ENCODE data around the gene ARFGAP2.
A peak's percentile ranks its signal among the peaks of the same experiment; 100 is the strongest.

The ARFGAP2 gene

DNA sequence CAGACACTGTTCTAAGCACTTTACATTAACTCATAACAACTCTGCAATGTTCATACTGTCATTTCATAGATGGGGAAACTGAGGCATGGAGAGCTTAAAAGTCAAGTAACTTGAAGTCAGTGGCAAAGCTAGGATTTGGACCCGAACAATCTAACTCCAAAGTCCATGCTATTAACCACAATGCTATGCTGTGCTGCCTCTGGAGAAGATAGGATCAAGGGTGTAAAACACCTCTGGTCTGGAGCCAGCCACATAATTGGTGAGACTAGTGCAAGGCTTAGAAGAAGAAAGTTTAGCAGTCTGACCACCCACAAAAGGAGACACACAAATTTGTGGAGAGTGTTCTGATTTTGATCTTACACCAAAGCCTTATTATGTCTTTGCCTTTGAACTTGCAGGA, 43.7 kb downstream of the ARFGAP2 start (continued):
- TF ChIP-seq FEZF1 (tag by site-specific recombination; IDR thresholded peaks at IDR 0.05): no peak
- TF ChIP-seq ZNF184 (tag by site-specific recombination; IDR thresholded peaks at IDR 0.05): no peak
- no peak for TF ChIP-seq SP7 (tag by site-specific recombination; IDR thresholded peaks at IDR 0.05)
- TF ChIP-seq RBAK (tag by site-specific recombination; IDR thresholded peaks at IDR 0.05): no peak
- TF ChIP-seq, protein P1, sequence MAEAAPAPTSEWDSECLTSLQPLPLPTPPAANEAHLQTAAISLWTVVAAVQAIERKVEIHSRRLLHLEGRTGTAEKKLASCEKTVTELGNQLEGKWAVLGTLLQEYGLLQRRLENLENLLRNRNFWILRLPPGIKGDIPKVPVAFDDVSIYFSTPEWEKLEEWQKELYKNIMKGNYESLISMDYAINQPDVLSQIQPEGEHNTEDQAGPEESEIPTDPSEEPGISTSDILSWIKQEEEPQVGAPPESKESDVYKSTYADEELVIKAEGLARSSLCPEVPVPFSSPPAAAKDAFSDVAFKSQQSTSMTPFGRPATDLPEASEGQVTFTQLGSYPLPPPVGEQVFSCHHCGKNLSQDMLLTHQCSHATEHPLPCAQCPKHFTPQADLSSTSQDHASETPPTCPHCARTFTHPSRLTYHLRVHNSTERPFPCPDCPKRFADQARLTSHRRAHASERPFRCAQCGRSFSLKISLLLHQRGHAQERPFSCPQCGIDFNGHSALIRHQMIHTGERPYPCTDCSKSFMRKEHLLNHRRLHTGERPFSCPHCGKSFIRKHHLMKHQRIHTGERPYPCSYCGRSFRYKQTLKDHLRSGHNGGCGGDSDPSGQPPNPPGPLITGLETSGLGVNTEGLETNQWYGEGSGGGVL (tag by site-specific recombination; IDR thresholded peaks at IDR 0.05): no peak
- no peak for TF ChIP-seq ZBTB21 (tag by site-specific recombination; IDR thresholded peaks at IDR 0.05)

GRCh38 chr11:47132490-47132889, 44.2 kb downstream of the ARFGAP2 start:
- ChIA-PET POLR2A (no interaction called here), CTCF (interaction anchor here (5.0 kb wide), 1 partner anchor 20 kb away, joined by 22 read pairs; no protein-coding TSS in a partner anchor)

DNA sequence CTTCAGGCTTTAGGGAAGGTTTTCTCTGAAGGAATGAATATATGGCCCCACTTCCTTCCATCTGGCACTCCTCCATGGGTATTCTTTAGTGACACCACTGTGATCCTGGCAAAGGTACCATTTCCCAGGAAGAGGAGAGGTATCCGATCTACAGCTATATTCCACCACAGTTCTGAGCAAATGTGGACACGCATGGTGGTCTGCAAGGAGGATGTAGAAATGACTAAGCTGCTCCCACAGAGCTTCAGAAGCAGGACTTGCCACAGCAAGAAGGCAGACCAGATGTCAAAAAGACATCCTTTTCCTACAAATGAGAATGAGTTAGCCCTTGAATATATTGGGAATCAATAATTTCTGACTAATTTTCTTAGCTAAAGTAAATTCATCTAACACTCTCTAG, 45.5 kb downstream of the ARFGAP2 start:
- TF ChIP-seq KLF7 (tag by site-specific recombination; IDR thresholded peaks at IDR 0.05; ENCODE audit: borderline replicate concordance) (no peak), ZNF621 (tag by site-specific recombination; IDR thresholded peaks at IDR 0.05) (no peak), ZNF558 (tag by site-specific recombination; IDR thresholded peaks at IDR 0.05) (no peak), ZSCAN30 (tag by site-specific recombination; IDR thresholded peaks at IDR 0.05) (no peak), ZNF366 (tag by site-specific recombination; conservative IDR thresholded peaks at IDR 0.05) (no peak), ZNF404 (tag by site-specific recombination; IDR thresholded peaks at IDR 0.05) (no peak), ZNF423 (tag by site-specific recombination; IDR thresholded peaks at IDR 0.05) (no peak), MZF1 (tag by site-specific recombination; IDR thresholded peaks at IDR 0.05; ENCODE audit: borderline replicate concordance) (no peak), ZNF843 (tag by site-specific recombination; IDR thresholded peaks at IDR 0.05) (no peak), ZNF600 (tag by site-specific recombination; IDR thresholded peaks at IDR 0.05) (no peak)
- ChIA-PET POLR2A (no interaction called here), CTCF (interaction anchor here (0.6 to 5.0 kb wide), 4 partner anchors 11 to 442 kb away, joined by 3 to 22 read pairs (median 4); no protein-coding TSS in a partner anchor)
- Histone ChIP-seq H3K4me3 (ENCODE audit: low read depth, low read length) (no peak overlapping the region), H3K27ac (ENCODE audit: extremely low read depth, low read depth, low read length) (no peak overlapping the region), H3K9me3 (ENCODE audit: control insufficient read depth, insufficient read depth, low read depth, low read length) (no peaks in the 10 kb centered on the region), H3K4me1 (ENCODE audit: control insufficient read depth, insufficient read depth, low read length) (no peaks in the 10 kb centered on the region), H3K36me3 (ENCODE audit: control insufficient read depth in 2 of 2, insufficient read depth in 1 of 2, low read length in 2 of 2) (no peaks in the 10 kb centered on the region)

More at GRCh38 chr11:47132490-47132889, 44.2 kb downstream of the ARFGAP2 start:
- TF ChIP-seq SCRT2 (tag by site-specific recombination; IDR thresholded peaks at IDR 0.05): 0 out of 2 replicates have a peak, but pooled peaks have one; percentile 4
- TF ChIP-seq, protein P2, sequence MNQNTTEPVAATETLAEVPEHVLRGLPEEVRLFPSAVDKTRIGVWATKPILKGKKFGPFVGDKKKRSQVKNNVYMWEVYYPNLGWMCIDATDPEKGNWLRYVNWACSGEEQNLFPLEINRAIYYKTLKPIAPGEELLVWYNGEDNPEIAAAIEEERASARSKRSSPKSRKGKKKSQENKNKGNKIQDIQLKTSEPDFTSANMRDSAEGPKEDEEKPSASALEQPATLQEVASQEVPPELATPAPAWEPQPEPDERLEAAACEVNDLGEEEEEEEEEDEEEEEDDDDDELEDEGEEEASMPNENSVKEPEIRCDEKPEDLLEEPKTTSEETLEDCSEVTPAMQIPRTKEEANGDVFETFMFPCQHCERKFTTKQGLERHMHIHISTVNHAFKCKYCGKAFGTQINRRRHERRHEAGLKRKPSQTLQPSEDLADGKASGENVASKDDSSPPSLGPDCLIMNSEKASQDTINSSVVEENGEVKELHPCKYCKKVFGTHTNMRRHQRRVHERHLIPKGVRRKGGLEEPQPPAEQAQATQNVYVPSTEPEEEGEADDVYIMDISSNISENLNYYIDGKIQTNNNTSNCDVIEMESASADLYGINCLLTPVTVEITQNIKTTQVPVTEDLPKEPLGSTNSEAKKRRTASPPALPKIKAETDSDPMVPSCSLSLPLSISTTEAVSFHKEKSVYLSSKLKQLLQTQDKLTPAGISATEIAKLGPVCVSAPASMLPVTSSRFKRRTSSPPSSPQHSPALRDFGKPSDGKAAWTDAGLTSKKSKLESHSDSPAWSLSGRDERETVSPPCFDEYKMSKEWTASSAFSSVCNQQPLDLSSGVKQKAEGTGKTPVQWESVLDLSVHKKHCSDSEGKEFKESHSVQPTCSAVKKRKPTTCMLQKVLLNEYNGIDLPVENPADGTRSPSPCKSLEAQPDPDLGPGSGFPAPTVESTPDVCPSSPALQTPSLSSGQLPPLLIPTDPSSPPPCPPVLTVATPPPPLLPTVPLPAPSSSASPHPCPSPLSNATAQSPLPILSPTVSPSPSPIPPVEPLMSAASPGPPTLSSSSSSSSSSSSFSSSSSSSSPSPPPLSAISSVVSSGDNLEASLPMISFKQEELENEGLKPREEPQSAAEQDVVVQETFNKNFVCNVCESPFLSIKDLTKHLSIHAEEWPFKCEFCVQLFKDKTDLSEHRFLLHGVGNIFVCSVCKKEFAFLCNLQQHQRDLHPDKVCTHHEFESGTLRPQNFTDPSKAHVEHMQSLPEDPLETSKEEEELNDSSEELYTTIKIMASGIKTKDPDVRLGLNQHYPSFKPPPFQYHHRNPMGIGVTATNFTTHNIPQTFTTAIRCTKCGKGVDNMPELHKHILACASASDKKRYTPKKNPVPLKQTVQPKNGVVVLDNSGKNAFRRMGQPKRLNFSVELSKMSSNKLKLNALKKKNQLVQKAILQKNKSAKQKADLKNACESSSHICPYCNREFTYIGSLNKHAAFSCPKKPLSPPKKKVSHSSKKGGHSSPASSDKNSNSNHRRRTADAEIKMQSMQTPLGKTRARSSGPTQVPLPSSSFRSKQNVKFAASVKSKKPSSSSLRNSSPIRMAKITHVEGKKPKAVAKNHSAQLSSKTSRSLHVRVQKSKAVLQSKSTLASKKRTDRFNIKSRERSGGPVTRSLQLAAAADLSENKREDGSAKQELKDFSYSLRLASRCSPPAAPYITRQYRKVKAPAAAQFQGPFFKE (tag by site-specific recombination; IDR thresholded peaks at IDR 0.05; ENCODE audit: borderline replicate concordance): no peak
- Histone ChIP-seq H3K27ac (ENCODE audit: extremely low read depth, low read depth, low read length) (no peak overlapping the region), H3K36me3 (ENCODE audit: control insufficient read depth in 2 of 2, insufficient read depth in 1 of 2, low read length in 2 of 2) (peaks cover 0 to 7% of the 10 kb centered on the region in 2 experiments; a peak in 1 of 3 replicates), H3K9me3 (ENCODE audit: control insufficient read depth, insufficient read depth, low read depth, low read length) (no peaks in the 10 kb centered on the region), H3K4me3 (ENCODE audit: low read depth, low read length) (no peak overlapping the region), H3K4me1 (ENCODE audit: control insufficient read depth, insufficient read depth, low read length) (no peaks in the 10 kb centered on the region)

All from HEK293 (cell line).